ENCODE measurements around the gene AADAC. TPM values are rescaled to one million over a fixed set of nuclear protein-coding genes. Genes with fewer than 3 reads are reported as not detected.

Gene AADAC
- total RNA-seq, 4 donors from 2014 or later, result not detected

GRCh38 chr3:151775314-151776258 lies 38.3 kb upstream of the AADAC start:
- Histone ChIP-seq H3K36me3 (no peaks in the 10 kb centered on the region), H3K9me3 (no peaks in the 10 kb centered on the region), H3K27me3 (no peaks in the 10 kb centered on the region), H3K27ac (peak overlapping the region; percentile 7 to 42 (median 33)), H3K4me1 (peaks cover 23 to 28% of the 10 kb centered on the region in 2 donors), H3K4me3 (replicated peaks in 1 of 3) (no peak overlapping the region)
- intact Hi-C loops (cut with DNase I), result no loop called here
- no peak for DNase-seq
- WGBS, 2 donors, result 49 to 58% methylated on average over 4 of the region's 4 CpGs
- no peak for TF ChIP-seq CTCF (IDR thresholded peaks at IDR 0.05)
- no peak for TF ChIP-seq POLR2A (IDR thresholded peaks at IDR 0.05)

- Histone ChIP-seq H3K4me3 (replicated peaks in 1 of 3) (no peak overlapping the region), H3K36me3 (no peaks in the 10 kb centered on the region), H3K27ac (peak overlapping the region in 1 of 3 donors; percentile 42), H3K9me3 (no peaks in the 10 kb centered on the region), H3K27me3 (no peaks in the 10 kb centered on the region), H3K4me1 (peaks cover 16 to 21% of the 10 kb centered on the region in 2 donors)
- intact Hi-C loops (cut with DNase I), result no loop called here
- WGBS, 2 donors, result 87 to 91% methylated on average over 1 of the region's 1 CpG
- no peak for TF ChIP-seq POLR2A (IDR thresholded peaks at IDR 0.05)
- DNase-seq, result no peak
These were observed 37.6 kb upstream of the AADAC start for GRCh38 chr3:151776259-151776740.

GRCh38 chr3:151777880-151778279 lies 36.0 kb upstream of the AADAC start:
- TF ChIP-seq CTCF (IDR thresholded peaks at IDR 0.05) (no peak), POLR2A (IDR thresholded peaks at IDR 0.05) (no peak)
- no peak for DNase-seq
- intact Hi-C loops (cut with DNase I), result no loop called here
- no peaks in the 10 kb centered on the region for H3K36me3 ChIP-seq
- no peak overlapping the region for H3K4me3 ChIP-seq (replicated peaks in 1 of 3)
- WGBS, 2 donors, result 85 to 96% methylated on average over 2 of the region's 2 CpGs
- H3K27ac ChIP-seq, result no peak overlapping the region
- H3K27me3 ChIP-seq, result no peaks in the 10 kb centered on the region
- peaks cover 8% of the 10 kb centered on the region in 2 donors for H3K4me1 ChIP-seq
- no peaks in the 10 kb centered on the region for H3K9me3 ChIP-seq

DNA sequence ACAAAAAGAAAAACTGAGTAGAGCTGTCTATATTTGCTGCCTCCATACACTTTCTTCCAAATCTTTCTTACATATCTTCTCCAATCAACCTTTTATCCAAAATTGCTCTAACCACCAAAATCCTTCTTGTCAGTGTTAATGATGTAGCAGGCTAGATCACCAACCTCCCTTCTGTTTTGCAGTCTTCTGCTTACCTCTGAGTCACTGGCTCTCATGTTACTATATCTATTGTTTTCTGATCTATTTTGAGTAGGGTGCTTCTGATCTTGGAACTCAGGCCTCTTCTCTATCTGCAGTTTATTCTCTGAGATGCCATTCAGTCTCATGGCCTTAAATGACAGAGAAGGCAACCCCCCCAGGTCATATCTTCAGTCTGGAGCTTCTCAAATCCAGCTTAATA lies 26.3 kb upstream of the AADAC start:
- intact Hi-C loops (cut with DNase I), result no loop called here
- Histone ChIP-seq H3K27me3 (no peaks in the 10 kb centered on the region), H3K9me3 (no peaks in the 10 kb centered on the region), H3K4me1 (no peaks in the 10 kb centered on the region), H3K27ac (no peak overlapping the region), H3K36me3 (no peaks in the 10 kb centered on the region), H3K4me3 (replicated peaks in 1 of 3) (no peak overlapping the region)
- no peak for DNase-seq
- TF ChIP-seq POLR2A (IDR thresholded peaks at IDR 0.05) (no peak), CTCF (IDR thresholded peaks at IDR 0.05) (no peak)

GRCh38 chr3:151788401-151788800 lies 25.5 kb upstream of the AADAC start:
- 68 to 70% methylated on average over 2 of the region's 2 CpGs for WGBS, 2 donors

More at GRCh38 chr3:151788401-151788800, 25.5 kb upstream of the AADAC start:
- intact Hi-C loops (cut with DNase I), result no loop called here
- no peak overlapping the region for H3K4me3 ChIP-seq (replicated peaks in 1 of 3)
- H3K27ac ChIP-seq, result no peak overlapping the region
- DNase-seq, result no peak
- no peaks in the 10 kb centered on the region for H3K9me3 ChIP-seq
- H3K36me3 ChIP-seq, result no peaks in the 10 kb centered on the region
- no peaks in the 10 kb centered on the region for H3K4me1 ChIP-seq
- TF ChIP-seq CTCF (IDR thresholded peaks at IDR 0.05), result no peak
- no peak for TF ChIP-seq POLR2A (IDR thresholded peaks at IDR 0.05)
- no peaks in the 10 kb centered on the region for H3K27me3 ChIP-seq
